ENCODE results near the gene LOC128125822.

Gene LOC128125822

GRCh38 chr6:63556369-63556768, 15.9 kb upstream of the LOC128125822 start:
- Histone ChIP-seq H3K4me3 (ENCODE audit: low read length in 3 of 3) (no peak overlapping the region), H3K27me3 (ENCODE audit: control insufficient read depth, insufficient read depth, low read length) (no peaks in the 10 kb centered on the region), H3K36me3 (ENCODE audit: control insufficient read depth in 2 of 3, insufficient read depth in 3 of 3, low read length in 3 of 3) (no peaks in the 10 kb centered on the region), H3K9ac (ENCODE audit: low read length in 3 of 3) (no peak overlapping the region), H3K27ac (ENCODE audit: low read depth in 2 of 2, low read length in 2 of 2) (no peak overlapping the region), H3K9me3 (ENCODE audit: control insufficient read depth in 2 of 3, insufficient read depth in 1 of 3, low read length in 3 of 3) (no peaks in the 10 kb centered on the region), H3K4me1 (ENCODE audit: control insufficient read depth in 2 of 3, insufficient read depth in 2 of 3, low read depth in 1 of 3, low read length in 3 of 3) (no peaks in the 10 kb centered on the region)
- intact Hi-C loops (cut with DNase I), result no loop called here
- no peak for TF ChIP-seq CTCF (IDR thresholded peaks at IDR 0.05; ENCODE audit: borderline replicate concordance, extremely low read depth, insufficient read depth)
- no peak for DNase-seq
- FAIRE-seq, result no peak

- no peak for FAIRE-seq
- H3K4me1 ChIP-seq (ENCODE audit: control insufficient read depth in 2 of 3, insufficient read depth in 2 of 3, low read depth in 1 of 3, low read length in 3 of 3), result no peaks in the 10 kb centered on the region
- no peak overlapping the region for H3K4me3 ChIP-seq (ENCODE audit: low read length in 3 of 3)
- H3K27me3 ChIP-seq (ENCODE audit: control insufficient read depth, insufficient read depth, low read length), result no peaks in the 10 kb centered on the region
- H3K9me3 ChIP-seq (ENCODE audit: control insufficient read depth in 2 of 3, insufficient read depth in 1 of 3, low read length in 3 of 3), result no peaks in the 10 kb centered on the region
- DNase-seq, result no peak
- no peaks in the 10 kb centered on the region for H3K36me3 ChIP-seq (ENCODE audit: control insufficient read depth in 2 of 3, insufficient read depth in 3 of 3, low read length in 3 of 3)
- TF ChIP-seq CTCF (IDR thresholded peaks at IDR 0.05; ENCODE audit: borderline replicate concordance, extremely low read depth, insufficient read depth), result no peak
- intact Hi-C loops (cut with DNase I), result no loop called here
- H3K9ac ChIP-seq (ENCODE audit: low read length in 3 of 3), result no peak overlapping the region
- no peak overlapping the region for H3K27ac ChIP-seq (ENCODE audit: low read depth in 2 of 2, low read length in 2 of 2)
Observed at GRCh38 chr6:63558278-63558677, 14.0 kb upstream of the LOC128125822 start.

DNA sequence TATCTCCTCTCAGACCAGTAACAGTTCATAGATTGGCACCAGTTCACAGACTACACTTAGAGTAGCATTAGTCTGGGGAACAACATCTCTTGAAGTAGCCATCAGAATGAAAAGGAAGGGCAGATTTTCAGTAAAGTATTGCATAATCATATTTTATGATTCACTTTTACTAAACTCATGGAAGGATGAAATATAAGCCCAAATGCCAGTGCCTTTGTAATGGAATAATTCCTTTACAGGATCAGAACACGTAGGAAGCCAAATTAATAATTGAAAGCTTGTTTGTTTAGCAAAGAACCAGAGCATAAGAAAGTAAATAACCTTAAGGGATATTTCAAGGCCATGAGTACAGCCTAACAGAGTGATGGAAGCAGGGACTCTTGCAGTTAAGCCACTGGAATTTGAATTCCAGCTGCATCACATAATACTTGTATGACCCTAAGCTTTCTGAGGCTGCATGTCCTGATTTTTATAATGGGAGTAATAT, 11.4 kb upstream of the LOC128125822 start:
- FAIRE-seq, result no peak

More for the DNA sequence above, 11.4 kb upstream of the LOC128125822 start:
- TF ChIP-seq CTCF (IDR thresholded peaks at IDR 0.05; ENCODE audit: borderline replicate concordance, extremely low read depth, insufficient read depth), result no peak
- Histone ChIP-seq H3K4me3 (ENCODE audit: low read length in 3 of 3) (no peak overlapping the region), H3K36me3 (ENCODE audit: control insufficient read depth in 2 of 3, insufficient read depth in 3 of 3, low read length in 3 of 3) (no peaks in the 10 kb centered on the region), H3K9ac (ENCODE audit: low read length in 3 of 3) (no peak overlapping the region), H3K4me1 (ENCODE audit: control insufficient read depth in 2 of 3, insufficient read depth in 2 of 3, low read depth in 1 of 3, low read length in 3 of 3) (no peaks in the 10 kb centered on the region), H3K27me3 (ENCODE audit: control insufficient read depth, insufficient read depth, low read length) (no peaks in the 10 kb centered on the region), H3K27ac (ENCODE audit: low read depth in 2 of 2, low read length in 2 of 2) (no peak overlapping the region), H3K9me3 (ENCODE audit: control insufficient read depth in 2 of 3, insufficient read depth in 1 of 3, low read length in 3 of 3) (no peaks in the 10 kb centered on the region)
- intact Hi-C loops (cut with DNase I), result no loop called here
- DNase-seq, result no peak
